Stimulated activated CD8-positive, alpha-beta memory T cell treated with anti-CD3 and anti-CD28 coated beads, Interleukin-7, amount 100 ng/mL, for 48 hours (primary cell): Measurements from ENCODE around the gene TTC3.

Experiments used
- DNase-seq, 2 donors: peaks; one replicate each; pipeline ENCODE4 v3.0.0-alpha.2; 2020; ENCODE audit warnings: low read depth in 1 of 2; ENCODE audit errors: extremely low read depth in 1 of 2

TTC3 gene

GRCh38 chr21:37186983-37187382 is 113.9 kb downstream of the TTC3 start:
- DNase-seq: no peak

- no peak for DNase-seq
These were observed 115.8 kb downstream of the TTC3 start for GRCh38 chr21:37188825-37189224.

- no peak for DNase-seq
These were observed 119.0 kb downstream of the TTC3 start for GRCh38 chr21:37192019-37192418.

- no peak for DNase-seq
These were observed 120.0 kb downstream of the TTC3 start for GRCh38 chr21:37193006-37193405.

- no peak for DNase-seq
These were observed 120.6 kb downstream of the TTC3 start for GRCh38 chr21:37193676-37194075.

GRCh38 chr21:37195059-37195458 is 122.0 kb downstream of the TTC3 start:
- no peak for DNase-seq

GRCh38 chr21:37195610-37196009 is 122.6 kb downstream of the TTC3 start:
- DNase-seq: no peak

- DNase-seq: no peak
These were observed 123.8 kb downstream of the TTC3 start for GRCh38 chr21:37196847-37197246.

- DNase-seq: no peak
These were observed 124.7 kb downstream of the TTC3 start for GRCh38 chr21:37197746-37198145.

GRCh38 chr21:37199057-37199924 is 126.2 kb downstream of the TTC3 start:
- DNase-seq: no peak

- no peak for DNase-seq
These were observed 127.8 kb downstream of the TTC3 start for GRCh38 chr21:37200641-37201480.

- no peak for DNase-seq
These were observed 129.4 kb downstream of the TTC3 start for GRCh38 chr21:37202221-37203110.

- DNase-seq: no peak
These were observed 131.5 kb downstream of the TTC3 start for GRCh38 chr21:37204580-37204979.

- DNase-seq: no peak
These were observed 133.4 kb downstream of the TTC3 start for GRCh38 chr21:37206496-37206895.

GRCh38 chr21:37207441-37208009 is 134.5 kb downstream of the TTC3 start:
- DNase-seq: no peak

- DNase-seq: peak in 1 of 2 donors; percentile 16
These were observed 135.1 kb downstream of the TTC3 start for GRCh38 chr21:37208056-37208721.

- no peak for DNase-seq
These were observed 135.7 kb downstream of the TTC3 start for GRCh38 chr21:37208741-37209225.

- DNase-seq: no peak
These were observed 137.1 kb downstream of the TTC3 start for GRCh38 chr21:37210130-37210529.

GRCh38 chr21:37210799-37211198 is 137.7 kb downstream of the TTC3 start:
- DNase-seq: no peak

GRCh38 chr21:37214952-37215351 is 141.9 kb downstream of the TTC3 start:
- DNase-seq: no peak
